Hepatocyte (in vitro differentiated cells): ENCODE data around the gene ADAMTS12.
"Not testable (repeated sequence)": the region's sequence is repeated elsewhere in the genome, so short reads cannot be mapped to it uniquely, and the experiment has no call there.

Experiments
- EZH2 ChIP-seq: fragments of 200-600 bp; sonication (generic); IDR thresholded peaks from 2 replicates; pipeline ENCODE4 v1.6.1; 2016; ENCODE audit warnings: antibody characterized with exemption, mild to moderate bottlenecking, borderline replicate concordance
- TF ChIP-seq, protein P1 (sequence below): fragments of 200-600 bp; sonication (generic); IDR thresholded peaks from 2 replicates; pipeline ENCODE4 v1.5.1; 2016; ENCODE audit warnings: antibody characterized with exemption, mild to moderate bottlenecking; ENCODE audit not compliant: poor library complexity

DNA sequence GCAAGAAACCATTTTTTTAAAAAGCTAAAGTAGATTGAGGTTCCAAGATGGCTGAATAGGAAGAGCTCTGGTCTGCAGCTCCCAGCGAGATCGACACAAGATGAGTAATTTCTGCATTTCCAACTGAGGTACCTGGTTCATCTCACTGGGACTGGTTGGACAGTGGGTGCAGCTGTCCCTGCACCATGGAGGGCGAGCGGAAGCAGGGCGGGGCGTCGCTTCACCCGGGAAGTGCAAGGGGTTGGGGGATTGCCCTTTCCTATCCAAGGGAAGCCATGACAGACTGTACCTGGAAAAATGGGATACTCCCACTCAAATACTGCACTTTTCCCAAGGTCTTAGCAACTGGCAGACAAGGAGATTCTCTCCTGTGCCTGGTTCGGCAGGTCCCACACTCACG lies 352.0 kb downstream of the ADAMTS12 start:
- TF ChIP-seq, protein P1, sequence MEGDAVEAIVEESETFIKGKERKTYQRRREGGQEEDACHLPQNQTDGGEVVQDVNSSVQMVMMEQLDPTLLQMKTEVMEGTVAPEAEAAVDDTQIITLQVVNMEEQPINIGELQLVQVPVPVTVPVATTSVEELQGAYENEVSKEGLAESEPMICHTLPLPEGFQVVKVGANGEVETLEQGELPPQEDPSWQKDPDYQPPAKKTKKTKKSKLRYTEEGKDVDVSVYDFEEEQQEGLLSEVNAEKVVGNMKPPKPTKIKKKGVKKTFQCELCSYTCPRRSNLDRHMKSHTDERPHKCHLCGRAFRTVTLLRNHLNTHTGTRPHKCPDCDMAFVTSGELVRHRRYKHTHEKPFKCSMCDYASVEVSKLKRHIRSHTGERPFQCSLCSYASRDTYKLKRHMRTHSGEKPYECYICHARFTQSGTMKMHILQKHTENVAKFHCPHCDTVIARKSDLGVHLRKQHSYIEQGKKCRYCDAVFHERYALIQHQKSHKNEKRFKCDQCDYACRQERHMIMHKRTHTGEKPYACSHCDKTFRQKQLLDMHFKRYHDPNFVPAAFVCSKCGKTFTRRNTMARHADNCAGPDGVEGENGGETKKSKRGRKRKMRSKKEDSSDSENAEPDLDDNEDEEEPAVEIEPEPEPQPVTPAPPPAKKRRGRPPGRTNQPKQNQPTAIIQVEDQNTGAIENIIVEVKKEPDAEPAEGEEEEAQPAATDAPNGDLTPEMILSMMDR, result not testable (repeated sequence)
- TF ChIP-seq EZH2, result not testable (repeated sequence)
